Measurements from ENCODE around the gene TADA3.
A peak's percentile ranks its signal among the peaks of the same experiment; 100 is the strongest.

Gene TADA3

GRCh38 chr3:9749296-9749644, 43.0 kb downstream of the TADA3 start:
- H3K27me3 ChIP-seq (replicated peaks; ENCODE audit: insufficient read depth, low read length), result no peaks in the 10 kb centered on the region
- peaks cover 18% of the 10 kb centered on the region for H3F3A ChIP-seq (ENCODE audit: insufficient read depth, low read length)
- peak overlapping the region; percentile 79 for H2AFZ ChIP-seq (ENCODE audit: low read length)
- peak overlapping the region; percentile 65; the same call in 1 of the 2 replicates for H3K9ac ChIP-seq (ENCODE audit: low read length)
- TF ChIP-seq CTCF (IDR thresholded peaks at IDR 0.05; ENCODE audit: low read length) (no peak), EZH2 (optimal IDR thresholded peaks at IDR 0.05; ENCODE audit: low read depth, low read length) (no peak), EZH2phosphoT487 (IDR thresholded peaks at IDR 0.05; ENCODE audit: low read length) (no peak)
- H3K4me3 ChIP-seq (ENCODE audit: low read length), result peak overlapping the region; percentile 96
- H3K4me2 ChIP-seq (ENCODE audit: low read depth, low read length), result peak overlapping the region; percentile 92
- H3K9me2 ChIP-seq (replicated peaks; ENCODE audit: insufficient read depth, low read length), result no peaks in the 10 kb centered on the region
- H3K9me3 ChIP-seq (replicated peaks; ENCODE audit: insufficient read depth, low read length), result no peaks in the 10 kb centered on the region
- H4K20me1 ChIP-seq (ENCODE audit: insufficient read depth, low read length), result no peaks in the 10 kb centered on the region
- H3K79me2 ChIP-seq (ENCODE audit: low read length), result peaks cover 20% of the 10 kb centered on the region
- peaks cover 6% of the 10 kb centered on the region for H3K4me1 ChIP-seq (ENCODE audit: low read length)
- peak overlapping the region; percentile 83; the same call in 1 of the 2 replicates for H3K27ac ChIP-seq (ENCODE audit: low read length)
- H3K36me3 ChIP-seq (replicated peaks; ENCODE audit: insufficient read depth, low read length), result peaks cover 3% of the 10 kb centered on the region
- no peak for DNase-seq

- H3K4me1 ChIP-seq (ENCODE audit: low read length), result peaks cover 6% of the 10 kb centered on the region
- H3K4me2 ChIP-seq (ENCODE audit: low read depth, low read length), result no peak overlapping the region
- no peaks in the 10 kb centered on the region for H4K20me1 ChIP-seq (ENCODE audit: insufficient read depth, low read length)
- no peaks in the 10 kb centered on the region for H3K27me3 ChIP-seq (replicated peaks; ENCODE audit: insufficient read depth, low read length)
- H3K79me2 ChIP-seq (ENCODE audit: low read length), result peaks cover 20% of the 10 kb centered on the region
- no peaks in the 10 kb centered on the region for H3K9me2 ChIP-seq (replicated peaks; ENCODE audit: insufficient read depth, low read length)
- DNase-seq, result no peak
- H3K9me3 ChIP-seq (replicated peaks; ENCODE audit: insufficient read depth, low read length), result no peaks in the 10 kb centered on the region
- H3K4me3 ChIP-seq (ENCODE audit: low read length), result no peak overlapping the region
- H3K9ac ChIP-seq (ENCODE audit: low read length), result no peak overlapping the region
- H3K27ac ChIP-seq (ENCODE audit: low read length), result no peak overlapping the region
- H3F3A ChIP-seq (ENCODE audit: insufficient read depth, low read length), result peaks cover 18% of the 10 kb centered on the region
- TF ChIP-seq CTCF (IDR thresholded peaks at IDR 0.05; ENCODE audit: low read length) (no peak), EZH2 (optimal IDR thresholded peaks at IDR 0.05; ENCODE audit: low read depth, low read length) (no peak), EZH2phosphoT487 (IDR thresholded peaks at IDR 0.05; ENCODE audit: low read length) (no peak)
- no peak overlapping the region for H2AFZ ChIP-seq (ENCODE audit: low read length)
- H3K36me3 ChIP-seq (replicated peaks; ENCODE audit: insufficient read depth, low read length), result peaks cover 8% of the 10 kb centered on the region
These were observed 44.2 kb downstream of the TADA3 start for GRCh38 chr3:9748031-9748430.

- Histone ChIP-seq H3K27me3 (replicated peaks; ENCODE audit: insufficient read depth, low read length) (no peaks in the 10 kb centered on the region), H3F3A (ENCODE audit: insufficient read depth, low read length) (peaks cover 18% of the 10 kb centered on the region), H3K9ac (ENCODE audit: low read length) (no peak overlapping the region), H3K79me2 (ENCODE audit: low read length) (peaks cover 20% of the 10 kb centered on the region), H3K4me3 (ENCODE audit: low read length) (no peak overlapping the region), H3K4me1 (ENCODE audit: low read length) (peaks cover 6% of the 10 kb centered on the region), H2AFZ (ENCODE audit: low read length) (no peak overlapping the region), H4K20me1 (ENCODE audit: insufficient read depth, low read length) (no peaks in the 10 kb centered on the region), H3K9me2 (replicated peaks; ENCODE audit: insufficient read depth, low read length) (no peaks in the 10 kb centered on the region), H3K9me3 (replicated peaks; ENCODE audit: insufficient read depth, low read length) (no peaks in the 10 kb centered on the region), H3K27ac (ENCODE audit: low read length) (no peak overlapping the region), H3K4me2 (ENCODE audit: low read depth, low read length) (no peak overlapping the region), H3K36me3 (replicated peaks; ENCODE audit: insufficient read depth, low read length) (peaks cover 8% of the 10 kb centered on the region)
- no peak for DNase-seq
- TF ChIP-seq EZH2phosphoT487 (IDR thresholded peaks at IDR 0.05; ENCODE audit: low read length), result no peak
- no peak for TF ChIP-seq CTCF (IDR thresholded peaks at IDR 0.05; ENCODE audit: low read length)
- TF ChIP-seq EZH2 (optimal IDR thresholded peaks at IDR 0.05; ENCODE audit: low read depth, low read length), result no peak
These were observed 45.0 kb downstream of the TADA3 start for GRCh38 chr3:9747267-9747666.

Data from MM.1S (cell line).